Hematopoietic multipotent progenitor cell treated with erythropoietin and hydrocortisone succinate and interleukin-3 and kit ligand, for 6 days (in vitro differentiated cells): ENCODE results near the gene EXOC1.
A peak's percentile ranks its signal among the peaks of the same experiment; 100 is the strongest.
"Not testable (repeated sequence)": the region's sequence is repeated elsewhere in the genome, so short reads cannot be mapped to it uniquely, and the experiment has no call there.

Experiments used
- DNase-seq: peaks from one replicate; pipeline ENCODE4 v3.0.0-alpha.2; 2015

Gene EXOC1

GRCh38 chr4:55853484-55854046 is at the start of gene EXOC1:
TSS of gene EXOC1 (plus strand) at chr4:55853648. CDS start at chr4:55858324, 4,676 bp downstream.
- peak; percentile 99 for DNase-seq

- no peak for DNase-seq
These were observed 45.9 kb upstream of the EXOC1 start for GRCh38 chr4:55807556-55807955.

- DNase-seq, result peak; percentile 55
These were observed 45.3 kb upstream of the EXOC1 start for GRCh38 chr4:55808186-55808585.

- no peak for DNase-seq
These were observed 44.8 kb upstream of the EXOC1 start for GRCh38 chr4:55808632-55809031.

- no peak for DNase-seq
These were observed 35.8 kb upstream of the EXOC1 start for GRCh38 chr4:55817691-55818090.

GRCh38 chr4:55819634-55820033 is 33.8 kb upstream of the EXOC1 start, which contains the start of gene EXOC1L:
TSS of gene EXOC1L (plus strand) at chr4:55819790. CDS start at chr4:55820027, 237 bp downstream.
- peak; percentile 17 for DNase-seq

GRCh38 chr4:55820279-55820678 is 33.2 kb upstream of the EXOC1 start:
- DNase-seq, result no peak

GRCh38 chr4:55822329-55822728 is 31.1 kb upstream of the EXOC1 start:
- DNase-seq, result no peak

- DNase-seq, result no peak
These were observed 28.6 kb upstream of the EXOC1 start for GRCh38 chr4:55824865-55825264.

- no peak for DNase-seq
These were observed 26.5 kb upstream of the EXOC1 start for GRCh38 chr4:55826986-55827385.

GRCh38 chr4:55827582-55827981 is 25.9 kb upstream of the EXOC1 start:
- DNase-seq, result no peak

- DNase-seq, result no peak
These were observed 23.4 kb upstream of the EXOC1 start for GRCh38 chr4:55830048-55830447.

- DNase-seq, result no peak
These were observed 22.7 kb upstream of the EXOC1 start for GRCh38 chr4:55830716-55831115.

- DNase-seq, result no peak
These were observed 19.2 kb upstream of the EXOC1 start for GRCh38 chr4:55834086-55834795.

- no peak for DNase-seq
These were observed 15.5 kb upstream of the EXOC1 start for GRCh38 chr4:55837903-55838302.

- DNase-seq, result no peak
These were observed 15.1 kb upstream of the EXOC1 start for GRCh38 chr4:55838356-55838755.

- no peak for DNase-seq
These were observed 14.5 kb upstream of the EXOC1 start for GRCh38 chr4:55838952-55839351.

GRCh38 chr4:55840956-55841355 is 12.5 kb upstream of the EXOC1 start:
- DNase-seq, result no peak

GRCh38 chr4:55841373-55842239 is 11.8 kb upstream of the EXOC1 start:
- DNase-seq, result not testable (repeated sequence)

GRCh38 chr4:55842312-55842711 is 11.1 kb upstream of the EXOC1 start:
- DNase-seq, result not testable (repeated sequence)

- DNase-seq, result no peak
These were observed 3.7 kb upstream of the EXOC1 start for GRCh38 chr4:55849724-55850123.

GRCh38 chr4:55851885-55852284 is 1.6 kb upstream of the EXOC1 start:
- no peak for DNase-seq

GRCh38 chr4:55854129-55854528 is 681 bp downstream of the EXOC1 start:
- DNase-seq, result peak; percentile 41

- no peak for DNase-seq
These were observed 4.1 kb downstream of the EXOC1 start for GRCh38 chr4:55857586-55857985.
